Caco-2 (cell line): Measurements from ENCODE around the gene PARD3. TPM values are rescaled to one million over a fixed set of nuclear protein-coding genes. Genes with fewer than 3 reads are reported as not detected.

Source experiments
- BruUV-seq: library from RNA; stranded (reverse); fragments of 400-500 nt; replicated peaks from 2 replicates; lab custom pipeline; 2021; lab: Mats Ljungman, UMichigan
- CTCF ChIA-PET: fragments of 300-600 bp; sonication (Branson Sonifier 250); formaldehyde crosslinking; loops from one replicate; lab custom pipeline; 2022; ENCODE audit warnings: antibody characterized with exemption; lab: Charles Lee
- POLR2A ChIA-PET: fragments of 300-600 bp; sonication (Branson Sonifier 250); formaldehyde crosslinking; loops from one replicate; lab custom pipeline; 2022; ENCODE audit warnings: antibody characterized with exemption; lab: Charles Lee
- DNase-seq, 2 experiments: peaks; one replicate each; pipeline versions ENCODE4 v3.0.0 to v3.0.0-alpha.2; 2020 to 2022
- H3K27me3 ChIP-seq: replicated peaks from 2 replicates; pipeline ENCODE4 v1.6.0; 2011; ENCODE audit warnings: low read length; ENCODE audit not compliant: control insufficient read depth, insufficient read depth
- H3K36me3 ChIP-seq: 2 replicates; pipeline ENCODE4 v1.5.1; 2011; ENCODE audit warnings: low read length; ENCODE audit not compliant: control insufficient read depth, insufficient read depth
- H3K4me1 ChIP-seq: fragments of 250-450 bp; sonication (Bioruptor Pico); 2 replicates; pipeline ENCODE4 v1.5.1; 2020; ENCODE audit warnings: mild to moderate bottlenecking
- H3K4me3 ChIP-seq: 2 replicates; pipeline ENCODE4 v1.5.1; 2011; ENCODE audit warnings: low read depth, mild to moderate bottlenecking, control low read depth, low read length
- H3K9me3 ChIP-seq: fragments of 250-450 bp; sonication (Bioruptor Pico); 2 replicates; pipeline ENCODE4 v1.5.1; 2020; ENCODE audit warnings: mild to moderate bottlenecking, moderate library complexity
- H3K27ac Mint-ChIP-seq: one replicate; pipeline ENCODE4 v1.8.0; 2022; ENCODE audit warnings: mixed read lengths; ENCODE audit not compliant: unreplicated experiment
- H3K27me3 Mint-ChIP-seq: one replicate; pipeline ENCODE4 v1.8.0; 2022; ENCODE audit warnings: mixed read lengths; ENCODE audit not compliant: insufficient read depth, unreplicated experiment
- H3K36me3 Mint-ChIP-seq: one replicate; pipeline ENCODE4 v1.8.0; 2022; ENCODE audit warnings: mild to moderate bottlenecking, mixed read lengths; ENCODE audit not compliant: insufficient read depth, unreplicated experiment
- H3K4me1 Mint-ChIP-seq: one replicate; pipeline ENCODE4 v1.8.0; 2022; ENCODE audit warnings: low read depth, mixed read lengths; ENCODE audit not compliant: unreplicated experiment
- H3K4me3 Mint-ChIP-seq: one replicate; pipeline ENCODE4 v1.8.0; 2022; ENCODE audit warnings: mild to moderate bottlenecking, moderate library complexity, mixed read lengths; ENCODE audit not compliant: unreplicated experiment
- H3K9me3 Mint-ChIP-seq: one replicate; pipeline ENCODE4 v1.8.0; 2022; ENCODE audit warnings: mixed read lengths; ENCODE audit not compliant: unreplicated experiment
- intact Hi-C: fragments of 100-400 bp; cut with micrococcal nuclease; formaldehyde crosslinking; loops from one replicate; pipeline ENCODE4 v1.10.0; 2022; ENCODE audit not compliant: unreplicated experiment
- total RNA-seq: library from RNA; stranded (reverse); gene quantifications from 2 replicates; pipeline ENCODE4 v1.2.3, GENCODE V29; 2022
- TF ChIP-seq, protein P1 (sequence below), 2 experiments: fragments of 200-600 bp in 1 of 2; IDR thresholded peaks; 1 replicate in 1 of 2; 2 replicates in 1 of 2; pipeline versions ENCODE4 v1.5.1 to v1.8.0; 2011 to 2022; ENCODE audit warnings: antibody characterized with exemption in 1 of 2, control low read depth in 1 of 2, inconsistent platforms in 1 of 2, low read depth in 1 of 2, low read length in 1 of 2, mild to moderate bottlenecking in 1 of 2, moderate library complexity in 1 of 2; ENCODE audit not compliant: insufficient read depth in 1 of 2, severe bottlenecking in 1 of 2, unreplicated experiment in 1 of 2

Gene PARD3
- total RNA-seq, 1 experiment from 2014 or later: 80.7 TPM

- CTCF ChIA-PET: no interaction called here
- no peaks in the 10 kb centered on the region for H3K4me1 ChIP-seq
- intact Hi-C loops: no loop called here
These were observed 523.5 kb downstream of the PARD3 start for GRCh38 chr10:34291466-34292193.

DNA sequence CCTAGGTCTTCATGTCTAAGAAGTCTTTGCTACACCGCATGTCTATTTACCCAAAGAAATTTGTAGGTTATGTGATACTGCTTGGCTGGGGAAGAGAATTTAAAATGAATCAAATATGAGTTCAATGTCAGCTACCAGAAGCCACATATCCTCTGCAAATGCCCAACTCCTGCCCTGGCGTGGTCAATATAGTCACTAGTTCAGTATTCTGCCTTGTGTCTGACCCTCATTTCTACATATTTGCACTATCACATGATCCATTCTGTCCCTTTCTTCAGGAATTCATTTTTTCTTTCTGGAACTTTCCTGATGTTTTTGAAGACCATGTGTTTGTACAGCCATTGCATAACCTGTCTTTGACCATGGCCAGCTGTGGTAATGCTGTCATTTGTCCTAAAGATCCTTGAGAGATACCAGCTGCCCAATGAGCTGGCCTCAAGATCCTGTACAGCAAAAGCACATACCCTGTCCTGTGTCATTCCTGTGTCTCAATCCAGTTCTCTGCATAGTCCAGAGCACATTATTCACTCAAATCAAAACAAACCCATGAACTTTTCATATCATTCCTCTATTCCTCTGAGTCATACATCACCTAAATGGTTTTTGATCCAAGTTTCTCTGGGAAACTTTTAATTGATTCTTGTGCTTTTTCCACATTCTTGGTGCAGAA is 524.5 kb downstream of the PARD3 start:
- ChIA-PET CTCF (no interaction called here), POLR2A (no interaction called here)
- intact Hi-C loops: no loop called here
- no peaks in the 10 kb centered on the region for H3K36me3 Mint-ChIP-seq
- Histone ChIP-seq H3K9me3 (no peaks in the 10 kb centered on the region), H3K4me3 (no peak overlapping the region), H3K27me3 (no peaks in the 10 kb centered on the region), H3K4me1 (no peaks in the 10 kb centered on the region), H3K36me3 (no peaks in the 10 kb centered on the region)
- TF ChIP-seq, protein P1, sequence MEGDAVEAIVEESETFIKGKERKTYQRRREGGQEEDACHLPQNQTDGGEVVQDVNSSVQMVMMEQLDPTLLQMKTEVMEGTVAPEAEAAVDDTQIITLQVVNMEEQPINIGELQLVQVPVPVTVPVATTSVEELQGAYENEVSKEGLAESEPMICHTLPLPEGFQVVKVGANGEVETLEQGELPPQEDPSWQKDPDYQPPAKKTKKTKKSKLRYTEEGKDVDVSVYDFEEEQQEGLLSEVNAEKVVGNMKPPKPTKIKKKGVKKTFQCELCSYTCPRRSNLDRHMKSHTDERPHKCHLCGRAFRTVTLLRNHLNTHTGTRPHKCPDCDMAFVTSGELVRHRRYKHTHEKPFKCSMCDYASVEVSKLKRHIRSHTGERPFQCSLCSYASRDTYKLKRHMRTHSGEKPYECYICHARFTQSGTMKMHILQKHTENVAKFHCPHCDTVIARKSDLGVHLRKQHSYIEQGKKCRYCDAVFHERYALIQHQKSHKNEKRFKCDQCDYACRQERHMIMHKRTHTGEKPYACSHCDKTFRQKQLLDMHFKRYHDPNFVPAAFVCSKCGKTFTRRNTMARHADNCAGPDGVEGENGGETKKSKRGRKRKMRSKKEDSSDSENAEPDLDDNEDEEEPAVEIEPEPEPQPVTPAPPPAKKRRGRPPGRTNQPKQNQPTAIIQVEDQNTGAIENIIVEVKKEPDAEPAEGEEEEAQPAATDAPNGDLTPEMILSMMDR (IDR thresholded peaks at IDR 0.05; ENCODE audit: insufficient read depth in 1 of 2, low read depth in 1 of 2, low read length in 1 of 2, severe bottlenecking in 1 of 2, unreplicated experiment in 1 of 2): no peak
- H3K9me3 Mint-ChIP-seq: no peaks in the 10 kb centered on the region
- no peak overlapping the region for H3K4me3 Mint-ChIP-seq
- no peak for DNase-seq
- no peak overlapping the region for H3K27ac Mint-ChIP-seq
- no TSS peak for BruUV-seq
- H3K4me1 Mint-ChIP-seq: peaks cover 13% of the 10 kb centered on the region
- no peaks in the 10 kb centered on the region for H3K27me3 Mint-ChIP-seq

More at GRCh38 chr10:34291466-34292193, 523.5 kb downstream of the PARD3 start:
- no peaks in the 10 kb centered on the region for H3K36me3 ChIP-seq
- Mint-ChIP-seq H3K9me3 (no peaks in the 10 kb centered on the region), H3K36me3 (no peaks in the 10 kb centered on the region), H3K4me1 (peaks cover 8% of the 10 kb centered on the region), H3K27me3 (no peaks in the 10 kb centered on the region), H3K4me3 (no peak overlapping the region), H3K27ac (no peak overlapping the region)
- no TSS peak for BruUV-seq
- H3K9me3 ChIP-seq: no peaks in the 10 kb centered on the region
- H3K4me3 ChIP-seq: no peak overlapping the region
- no peak for DNase-seq
- no peaks in the 10 kb centered on the region for H3K27me3 ChIP-seq
- TF ChIP-seq, protein P1 (IDR thresholded peaks at IDR 0.05; ENCODE audit: insufficient read depth in 1 of 2, low read depth in 1 of 2, low read length in 1 of 2, severe bottlenecking in 1 of 2, unreplicated experiment in 1 of 2): no peak
- POLR2A ChIA-PET: no interaction called here

DNA sequence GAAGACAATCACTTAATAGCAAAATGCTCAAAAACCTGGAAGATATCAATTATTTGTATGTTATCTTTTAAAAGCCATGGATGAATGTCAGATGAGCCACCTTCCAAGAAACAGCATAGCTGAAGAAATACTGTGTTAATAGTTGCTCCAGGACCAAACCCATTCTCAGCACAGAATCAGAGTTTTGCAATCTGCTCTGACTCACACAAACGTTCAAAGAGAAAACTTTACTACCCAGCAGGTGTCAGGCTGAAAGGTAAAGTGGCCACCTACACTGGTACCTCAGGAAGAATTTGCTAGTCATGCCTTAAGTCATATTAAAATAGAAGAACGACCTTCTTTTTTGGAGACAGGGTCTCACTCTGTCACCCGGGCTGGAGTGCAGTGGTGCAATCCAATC is 526.5 kb downstream of the PARD3 start:
- Histone ChIP-seq H3K27me3 (no peaks in the 10 kb centered on the region), H3K36me3 (no peaks in the 10 kb centered on the region), H3K4me3 (no peak overlapping the region), H3K4me1 (no peaks in the 10 kb centered on the region), H3K9me3 (no peaks in the 10 kb centered on the region)
- Mint-ChIP-seq H3K9me3 (no peaks in the 10 kb centered on the region), H3K27ac (no peak overlapping the region), H3K36me3 (no peaks in the 10 kb centered on the region), H3K27me3 (no peaks in the 10 kb centered on the region), H3K4me3 (no peak overlapping the region), H3K4me1 (peaks cover 6% of the 10 kb centered on the region)
- CTCF ChIA-PET: interaction anchor here (0.6 kb wide), 1 partner anchor 366 kb away, joined by 3 read pairs; no protein-coding TSS in a partner anchor
- POLR2A ChIA-PET: no interaction called here
- intact Hi-C loops: no loop called here
- TF ChIP-seq, protein P1 (IDR thresholded peaks at IDR 0.05; ENCODE audit: insufficient read depth in 1 of 2, low read depth in 1 of 2, low read length in 1 of 2, severe bottlenecking in 1 of 2, unreplicated experiment in 1 of 2): no peak
- peak in 1 of 2 experiments; percentile 52 for DNase-seq
- no TSS peak for BruUV-seq
